Measurements from ENCODE around the gene SLC39A11. TPM values are rescaled to one million over a fixed set of nuclear protein-coding genes. Genes with fewer than 3 reads are reported as not detected.

Gene SLC39A11
- total RNA-seq, 1 donor from 2014 or later: 16.3 TPM

DNA sequence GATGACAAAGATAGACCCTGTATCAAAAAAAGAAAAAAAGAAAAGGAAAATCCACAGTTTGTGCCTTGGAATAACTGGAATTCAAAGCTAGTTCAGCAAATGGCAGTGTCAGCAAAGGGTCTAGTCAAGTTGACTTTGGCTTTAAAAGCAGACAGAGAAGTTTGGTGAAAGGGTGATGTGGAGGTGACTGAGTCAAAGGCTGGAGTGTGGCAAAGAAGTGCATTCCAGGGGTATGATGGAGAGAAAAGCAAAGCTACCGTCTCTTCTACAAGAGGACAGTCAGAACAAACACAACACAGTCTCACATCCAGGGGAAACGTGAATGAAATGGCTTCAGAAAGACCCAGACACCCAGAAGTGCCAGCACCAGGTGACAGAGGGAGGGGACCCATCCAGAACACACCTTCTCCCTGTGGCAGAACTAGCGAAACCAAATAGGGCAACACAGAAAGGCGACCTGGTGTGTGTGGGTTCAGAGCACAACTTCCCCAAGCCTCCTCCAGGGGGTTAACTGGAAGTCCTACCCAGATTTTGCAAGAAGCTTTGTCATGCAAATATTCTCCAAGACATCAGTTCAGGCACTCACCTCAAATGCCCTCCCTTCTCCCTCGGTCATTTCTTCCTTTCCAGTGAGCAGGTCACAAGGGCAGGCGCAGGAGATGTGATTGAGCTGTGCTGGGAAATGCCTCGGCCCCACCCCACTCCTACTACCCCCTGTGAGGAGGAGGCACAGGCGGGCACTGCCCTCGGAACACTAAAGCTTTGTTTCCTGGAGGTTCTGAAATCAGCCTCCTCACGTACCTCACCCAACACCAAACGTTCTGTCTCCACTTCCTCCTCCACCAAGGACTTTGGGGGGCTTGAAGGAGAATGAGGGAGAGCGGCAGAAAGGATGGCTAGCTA lies 489.7 kb downstream of the SLC39A11 start:
- peaks cover 4% of the 10 kb centered on the region for H3K36me3 Mint-ChIP-seq (ENCODE audit: unreplicated experiment)
- no peaks in the 10 kb centered on the region for H3K4me1 Mint-ChIP-seq (ENCODE audit: low read depth, unreplicated experiment)
- no peak for DNase-seq
- H3K27me3 Mint-ChIP-seq (ENCODE audit: unreplicated experiment): no peaks in the 10 kb centered on the region
- H3K4me3 Mint-ChIP-seq (ENCODE audit: unreplicated experiment): no peak overlapping the region
- H3K27ac Mint-ChIP-seq (ENCODE audit: unreplicated experiment): no peak overlapping the region
- TF ChIP-seq, protein P1, sequence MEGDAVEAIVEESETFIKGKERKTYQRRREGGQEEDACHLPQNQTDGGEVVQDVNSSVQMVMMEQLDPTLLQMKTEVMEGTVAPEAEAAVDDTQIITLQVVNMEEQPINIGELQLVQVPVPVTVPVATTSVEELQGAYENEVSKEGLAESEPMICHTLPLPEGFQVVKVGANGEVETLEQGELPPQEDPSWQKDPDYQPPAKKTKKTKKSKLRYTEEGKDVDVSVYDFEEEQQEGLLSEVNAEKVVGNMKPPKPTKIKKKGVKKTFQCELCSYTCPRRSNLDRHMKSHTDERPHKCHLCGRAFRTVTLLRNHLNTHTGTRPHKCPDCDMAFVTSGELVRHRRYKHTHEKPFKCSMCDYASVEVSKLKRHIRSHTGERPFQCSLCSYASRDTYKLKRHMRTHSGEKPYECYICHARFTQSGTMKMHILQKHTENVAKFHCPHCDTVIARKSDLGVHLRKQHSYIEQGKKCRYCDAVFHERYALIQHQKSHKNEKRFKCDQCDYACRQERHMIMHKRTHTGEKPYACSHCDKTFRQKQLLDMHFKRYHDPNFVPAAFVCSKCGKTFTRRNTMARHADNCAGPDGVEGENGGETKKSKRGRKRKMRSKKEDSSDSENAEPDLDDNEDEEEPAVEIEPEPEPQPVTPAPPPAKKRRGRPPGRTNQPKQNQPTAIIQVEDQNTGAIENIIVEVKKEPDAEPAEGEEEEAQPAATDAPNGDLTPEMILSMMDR (IDR thresholded peaks at IDR 0.05; ENCODE audit: partially characterized antibody, unreplicated experiment): no peak
- H3K9me3 Mint-ChIP-seq (ENCODE audit: unreplicated experiment): no peaks in the 10 kb centered on the region

DNA sequence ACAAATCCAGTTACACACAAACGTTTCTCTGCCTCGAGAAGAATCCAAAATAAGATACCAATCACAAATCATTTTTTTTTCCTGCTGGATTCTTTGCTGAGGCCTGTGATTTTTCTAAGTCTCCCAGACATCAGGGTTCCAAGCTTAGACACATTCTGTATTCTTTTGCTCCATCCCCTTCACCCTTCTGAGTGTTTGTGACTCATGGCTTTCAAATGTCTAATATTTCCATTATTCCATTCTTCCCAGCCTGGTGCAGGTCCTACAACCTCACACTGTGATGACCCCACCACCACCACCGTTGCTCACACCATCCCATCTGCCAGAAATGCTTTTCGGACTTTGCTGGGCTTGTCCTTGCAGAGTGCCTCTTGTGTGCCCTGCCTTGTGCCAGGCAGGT lies 491.6 kb downstream of the SLC39A11 start:
- Mint-ChIP-seq H3K4me3 (ENCODE audit: unreplicated experiment) (no peak overlapping the region), H3K27ac (ENCODE audit: unreplicated experiment) (no peak overlapping the region), H3K4me1 (ENCODE audit: low read depth, unreplicated experiment) (no peaks in the 10 kb centered on the region), H3K36me3 (ENCODE audit: unreplicated experiment) (no peaks in the 10 kb centered on the region), H3K27me3 (ENCODE audit: unreplicated experiment) (no peaks in the 10 kb centered on the region), H3K9me3 (ENCODE audit: unreplicated experiment) (no peaks in the 10 kb centered on the region)
- DNase-seq: no peak
- TF ChIP-seq, protein P1 (IDR thresholded peaks at IDR 0.05; ENCODE audit: partially characterized antibody, unreplicated experiment): no peak

DNA sequence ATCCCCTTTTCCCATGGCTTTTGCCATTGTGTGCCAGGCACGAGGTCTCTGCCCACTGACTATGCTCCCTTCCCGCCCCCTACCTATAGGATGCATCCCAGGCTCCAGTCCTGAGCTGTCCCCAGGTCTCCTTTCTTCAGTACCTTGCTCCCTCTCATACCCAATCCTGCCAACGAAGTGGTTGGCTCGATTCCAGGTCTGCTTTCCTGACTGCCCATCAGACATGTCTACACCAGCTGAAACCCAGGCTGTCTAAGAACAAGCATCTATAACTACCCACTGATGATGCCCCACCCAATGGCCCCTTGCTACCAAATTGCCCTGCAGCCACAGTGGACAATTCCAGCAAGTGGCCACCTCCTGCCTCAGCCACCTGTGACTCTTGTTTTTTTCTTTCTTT lies 492.6 kb downstream of the SLC39A11 start:
- Mint-ChIP-seq H3K27ac (ENCODE audit: unreplicated experiment) (no peak overlapping the region), H3K4me3 (ENCODE audit: unreplicated experiment) (no peak overlapping the region), H3K27me3 (ENCODE audit: unreplicated experiment) (no peaks in the 10 kb centered on the region), H3K4me1 (ENCODE audit: low read depth, unreplicated experiment) (no peaks in the 10 kb centered on the region), H3K36me3 (ENCODE audit: unreplicated experiment) (peaks cover 4% of the 10 kb centered on the region), H3K9me3 (ENCODE audit: unreplicated experiment) (no peaks in the 10 kb centered on the region)
- TF ChIP-seq, protein P1 (IDR thresholded peaks at IDR 0.05; ENCODE audit: partially characterized antibody, unreplicated experiment): no peak
- DNase-seq: no peak

DNA sequence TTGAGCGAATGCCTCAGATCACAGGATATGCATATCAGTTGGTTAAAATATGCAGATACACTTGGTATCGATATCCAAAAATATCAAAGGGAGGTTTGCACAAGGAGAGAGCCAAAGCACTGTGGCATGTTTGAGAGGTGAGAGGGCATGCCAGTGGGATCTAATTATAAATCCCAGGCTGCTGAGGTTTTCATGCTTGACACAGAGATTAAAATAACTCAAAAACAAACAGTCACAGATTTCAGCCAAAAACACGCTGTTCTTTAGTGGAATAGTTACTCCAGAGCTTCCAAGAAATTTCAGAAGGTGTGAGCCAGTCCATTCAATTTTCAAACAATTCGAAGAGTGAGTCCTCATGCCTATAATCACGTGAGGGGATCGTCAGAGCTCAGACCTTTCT lies 493.8 kb downstream of the SLC39A11 start:
- Mint-ChIP-seq H3K4me3 (ENCODE audit: unreplicated experiment) (no peak overlapping the region), H3K27ac (ENCODE audit: unreplicated experiment) (no peak overlapping the region), H3K4me1 (ENCODE audit: low read depth, unreplicated experiment) (no peaks in the 10 kb centered on the region), H3K36me3 (ENCODE audit: unreplicated experiment) (peaks cover 4% of the 10 kb centered on the region), H3K27me3 (ENCODE audit: unreplicated experiment) (no peaks in the 10 kb centered on the region), H3K9me3 (ENCODE audit: unreplicated experiment) (no peaks in the 10 kb centered on the region)
- TF ChIP-seq, protein P1 (IDR thresholded peaks at IDR 0.05; ENCODE audit: partially characterized antibody, unreplicated experiment): no peak
- DNase-seq: no peak

DNA sequence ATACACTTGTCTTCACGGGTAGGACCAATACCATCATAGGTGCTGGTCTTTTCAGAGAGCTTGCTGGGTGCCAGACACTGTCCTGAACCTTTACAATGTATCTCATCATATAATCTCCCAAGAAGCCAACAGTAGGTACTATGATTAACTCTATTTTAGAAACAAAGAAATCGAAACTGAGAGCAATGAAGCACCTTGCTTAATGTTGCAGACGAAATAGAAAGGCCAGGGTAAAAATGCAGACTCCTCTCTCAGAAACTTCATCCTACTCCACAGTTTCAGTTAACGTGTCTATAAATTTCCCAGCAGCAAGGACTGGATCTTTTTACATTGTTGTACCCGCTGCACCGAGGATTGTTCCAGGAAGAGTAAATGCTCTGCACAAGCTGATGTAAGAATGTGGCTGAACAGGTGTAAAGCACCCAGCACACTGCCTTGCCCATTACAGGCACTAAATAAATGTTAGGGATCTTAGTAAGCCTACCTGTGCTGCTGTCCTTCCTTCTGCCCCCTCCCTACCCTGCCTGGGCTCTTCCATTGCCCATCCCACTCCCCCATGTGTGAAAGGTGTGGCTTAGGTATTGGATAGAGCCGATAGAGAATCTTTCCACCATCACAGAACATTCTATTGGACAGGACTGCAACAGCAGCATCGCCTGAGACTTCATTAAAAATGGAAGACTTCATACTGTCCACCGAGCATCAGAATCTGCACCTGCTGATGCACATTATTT lies 495.0 kb downstream of the SLC39A11 start:
- no peak for DNase-seq
- H3K4me1 Mint-ChIP-seq (ENCODE audit: low read depth, unreplicated experiment): no peaks in the 10 kb centered on the region
- H3K9me3 Mint-ChIP-seq (ENCODE audit: unreplicated experiment): peaks cover 2% of the 10 kb centered on the region
- peaks cover 4% of the 10 kb centered on the region for H3K36me3 Mint-ChIP-seq (ENCODE audit: unreplicated experiment)
- no peak overlapping the region for H3K27ac Mint-ChIP-seq (ENCODE audit: unreplicated experiment)
- no peak overlapping the region for H3K4me3 Mint-ChIP-seq (ENCODE audit: unreplicated experiment)
- no peaks in the 10 kb centered on the region for H3K27me3 Mint-ChIP-seq (ENCODE audit: unreplicated experiment)
- TF ChIP-seq, protein P1 (IDR thresholded peaks at IDR 0.05; ENCODE audit: partially characterized antibody, unreplicated experiment): no peak
